HCT116 (cell line): ENCODE measurements around the gene HPCA. TPM values are rescaled to one million over a fixed set of nuclear protein-coding genes. Genes with fewer than 3 reads are reported as not detected.

Experiments used
- ATAC-seq: fragments of 200-7000 bp; cut with Tn5 transposase; 2 replicates; pipeline ENCODE4 v1.9.1; 2020; ENCODE audit warnings: mild to moderate bottlenecking, moderate library complexity
- BruUV-seq: library from RNA; stranded (reverse); fragments of 400-500 nt; replicated peaks from 2 replicates; lab custom pipeline; 2021; lab: Mats Ljungman, UMichigan
- CTCF ChIA-PET: fragments of 300-600 bp; sonication (Branson Sonifier 250); formaldehyde crosslinking; loops from one replicate; lab custom pipeline; 2021; ENCODE audit warnings: antibody characterized with exemption; lab: Charles Lee
- POLR2A ChIA-PET: fragments of 300-600, 350-600 bp; sonication (Branson Sonifier 250); formaldehyde crosslinking; loops from one replicate; lab custom pipeline; 2021; ENCODE audit warnings: antibody characterized with exemption; lab: Charles Lee
- RAD21 ChIA-PET, 2 experiments: fragments of 300-600 bp; sonication (Branson Sonifier 250); formaldehyde crosslinking; loops; one replicate each; lab custom pipeline; 2023; ENCODE audit warnings: low total read pairs in 2 of 2; ENCODE audit not compliant: uncharacterized antibody in 2 of 2, unreplicated experiment in 2 of 2, low non-redundant PET in 1 of 2; lab: Charles Lee
- DNase-seq: peaks from one replicate; pipeline ENCODE4 v3.0.0-alpha.2; 2010; ENCODE audit warnings: low read depth, low spot score
- H2AFZ ChIP-seq: fragments of 200-600 bp; shearing (Covaris generic), sonication (generic); 2 replicates; pipeline ENCODE4 v1.6.1; 2017; ENCODE audit warnings: low read depth, mixed run types, mixed read lengths, antibody characterized with exemption, low read length; ENCODE audit not compliant: poor library complexity, severe bottlenecking
- H3K27ac ChIP-seq: 2 replicates; pipeline ENCODE4 v1.5.1; 2012; ENCODE audit warnings: low read depth, low read length
- H3K27me3 ChIP-seq: fragments of 200-600 bp; sonication (generic); 2 replicates; pipeline ENCODE4 v1.6.1; 2016; ENCODE audit warnings: mixed run types, low read length, mixed read lengths; ENCODE audit not compliant: insufficient read depth
- H3K36me3 ChIP-seq, 2 experiments: fragments of 200-500 bp in 1 of 2; fragments of 200-600 bp in 1 of 2; sonication (Bioruptor generic) in 1 of 2; sonication (generic) in 1 of 2; 2 replicates each; pipeline versions ENCODE4 v1.5.1 to v1.6.1; 2014 to 2016; ENCODE audit warnings: low read length in 2 of 2, inconsistent platforms in 1 of 2, mixed read lengths in 1 of 2, mixed run types in 1 of 2; ENCODE audit not compliant: insufficient read depth in 2 of 2, control insufficient read depth in 1 of 2
- H3K4me1 ChIP-seq, 2 experiments: fragments of 200-600 bp in 1 of 2; sonication (generic) in 1 of 2; 2 replicates each; pipeline versions ENCODE4 v1.5.1 to v1.6.1; 2012 to 2017; ENCODE audit warnings: low read length in 2 of 2, inconsistent platforms in 1 of 2, mild to moderate bottlenecking in 1 of 2, mixed read lengths in 1 of 2, mixed run types in 1 of 2, moderate library complexity in 1 of 2; ENCODE audit not compliant: insufficient read depth in 2 of 2, control insufficient read depth in 1 of 2
- H3K4me2 ChIP-seq: fragments of 200-600 bp; sonication (generic); 2 replicates; pipeline ENCODE4 v1.6.1; 2017; ENCODE audit warnings: mixed run types, low read length, mixed read lengths
- H3K4me3 ChIP-seq, 2 experiments: fragments of 200-600 bp in 1 of 2; sonication (generic) in 1 of 2; replicated peaks in 1 of 2; 2 replicates each; pipeline ENCODE4 v1.5.1; 2011 to 2016; ENCODE audit warnings: low read length in 2 of 2, control low read depth in 1 of 2, low read depth in 1 of 2, mild to moderate bottlenecking in 1 of 2, mixed read lengths in 1 of 2, mixed run types in 1 of 2
- H3K79me2 ChIP-seq: fragments of 200-600 bp; sonication (generic); 2 replicates; pipeline ENCODE4 v1.6.1; 2017; ENCODE audit warnings: mild to moderate bottlenecking, mixed run types, low read length, moderate library complexity, mixed read lengths; ENCODE audit not compliant: insufficient read depth
- H3K9ac ChIP-seq: fragments of 200-600 bp; sonication (generic); 2 replicates; pipeline ENCODE4 v1.6.1; 2016; ENCODE audit warnings: low read length, mixed read lengths
- H3K9me2 ChIP-seq: fragments of 200-600 bp; sonication (generic), shearing (Covaris generic); 2 replicates; pipeline ENCODE4 v1.6.1; 2017; ENCODE audit warnings: mixed run types, mild to moderate bottlenecking, moderate library complexity; ENCODE audit not compliant: insufficient read depth
- H3K9me3 ChIP-seq, 2 experiments: fragments of 200-500 bp in 1 of 2; fragments of 200-600 bp in 1 of 2; sonication (Bioruptor generic) in 1 of 2; sonication (generic) in 1 of 2; 2 replicates each; pipeline ENCODE4 v1.6.1; 2014 to 2017; ENCODE audit warnings: low read length in 2 of 2, mixed read lengths in 2 of 2, inconsistent platforms in 1 of 2, low read depth in 1 of 2, mild to moderate bottlenecking in 1 of 2, mixed run types in 1 of 2, moderate library complexity in 1 of 2; ENCODE audit not compliant: control insufficient read depth in 1 of 2, insufficient read depth in 1 of 2
- H4K20me1 ChIP-seq: fragments of 200-600 bp; sonication (generic), shearing (Covaris generic); 2 replicates; pipeline ENCODE4 v1.6.1; 2017; ENCODE audit warnings: mixed run types, mild to moderate bottlenecking, moderate library complexity; ENCODE audit not compliant: insufficient read depth
- CEBPB ChIP-seq: IDR thresholded peaks from 2 replicates; pipeline ENCODE4 v1.6.1; 2012; ENCODE audit warnings: low read depth
- ELF1 ChIP-seq: IDR thresholded peaks from 2 replicates; pipeline ENCODE4 v1.6.1; 2012; ENCODE audit warnings: low read depth, borderline replicate concordance
- EZH2 ChIP-seq: fragments of 200-600 bp; sonication (generic); IDR thresholded peaks from 2 replicates; pipeline ENCODE4 v1.6.1; 2017; ENCODE audit warnings: antibody characterized with exemption, mixed run types
- JUND ChIP-seq: IDR thresholded peaks from 2 replicates; pipeline ENCODE4 v1.6.1; 2012
- POLR2A ChIP-seq: IDR thresholded peaks from 2 replicates; pipeline ENCODE4 v1.7.0; 2011; ENCODE audit warnings: borderline replicate concordance; ENCODE audit not compliant: insufficient read depth, insufficient read length; ENCODE audit errors: extremely low read depth
- POLR2AphosphoS5 ChIP-seq: IDR thresholded peaks from 2 replicates; pipeline ENCODE4 v1.6.1; 2011; ENCODE audit warnings: mild to moderate bottlenecking, low read depth, low read length, moderate library complexity
- SIN3A ChIP-seq: IDR thresholded peaks from 2 replicates; pipeline ENCODE4 v1.6.1; 2012; ENCODE audit warnings: low read depth
- SRF ChIP-seq: IDR thresholded peaks from 2 replicates; pipeline ENCODE4 v1.6.1; 2012; ENCODE audit warnings: low read depth
- YY1 ChIP-seq: IDR thresholded peaks from 2 replicates; pipeline ENCODE4 v1.6.1; 2011; ENCODE audit warnings: low read length, low read depth, moderate library complexity, mild to moderate bottlenecking; ENCODE audit not compliant: insufficient replicate concordance; ENCODE audit errors: extremely low read depth
- ZFX ChIP-seq: fragments of 450-650 bp; IDR thresholded peaks from 2 replicates; pipeline ENCODE4 v1.6.1; 2017
- intact Hi-C: fragments of 100-400 bp; cut with micrococcal nuclease; formaldehyde crosslinking; loops from 2 replicates; pipeline ENCODE4 v1.10.0; 2022
- total RNA-seq: library from RNA; stranded (reverse); gene quantifications from one replicate; pipeline ENCODE4 v1.2.1, GENCODE V29; 2021; ENCODE audit not compliant: unreplicated experiment
- TF ChIP-seq, protein P1 (sequence below): IDR thresholded peaks from 2 replicates; pipeline ENCODE4 v1.6.1; 2011; ENCODE audit warnings: mild to moderate bottlenecking, low read length, moderate library complexity; ENCODE audit not compliant: insufficient replicate concordance; ENCODE audit errors: extremely low read depth
- TF ChIP-seq, protein P2 (sequence below): IDR thresholded peaks from 2 replicates; pipeline ENCODE4 v1.6.1; 2012

HPCA gene
- total RNA-seq, 1 experiment from 2014 or later: 0.15 TPM

DNA sequence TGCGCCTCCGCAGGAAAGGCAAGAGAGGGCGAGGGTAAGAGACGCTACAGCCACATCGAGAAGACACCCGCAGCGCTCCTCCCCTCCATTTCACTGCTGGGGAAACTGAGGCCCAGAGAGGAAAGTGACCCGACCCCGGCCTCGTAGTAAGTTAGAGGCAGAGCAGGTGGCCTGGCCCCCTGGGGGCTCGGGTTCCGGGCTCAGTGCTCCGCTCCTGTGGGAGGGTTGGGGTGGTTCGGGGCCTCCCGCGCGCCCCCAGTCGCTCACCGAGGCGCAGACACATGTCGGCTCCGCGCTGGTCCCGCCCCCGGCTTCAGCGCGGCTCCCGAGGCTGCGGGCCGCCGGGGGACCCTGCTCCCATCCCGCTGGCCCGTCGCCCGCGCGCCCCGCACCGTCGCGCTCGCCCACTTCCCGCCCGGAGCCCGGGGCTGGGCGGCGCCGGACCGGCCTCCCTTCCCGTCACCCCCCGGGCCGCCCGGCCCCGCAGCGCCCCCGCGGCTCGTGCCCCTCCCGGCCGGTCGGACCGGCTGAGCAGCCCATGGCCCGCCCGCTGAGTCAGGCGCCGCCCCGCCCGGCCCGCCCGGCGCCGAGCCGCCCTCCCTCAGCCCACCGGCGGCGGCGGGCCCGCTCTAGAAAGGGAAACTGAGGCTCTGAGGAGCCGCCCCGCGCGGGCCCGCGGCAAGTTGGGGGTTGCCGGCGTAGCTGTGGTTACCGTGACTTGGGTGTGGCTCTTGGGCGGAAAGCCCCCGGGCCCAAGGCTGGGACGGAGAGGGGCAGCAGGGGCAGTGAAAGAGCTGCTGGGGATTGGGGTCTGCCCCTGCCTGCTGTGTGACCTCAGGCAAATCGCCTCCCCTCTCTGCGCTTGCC, 14.9 kb downstream of the HPCA start, which contains the start of gene TMEM54:
Gene TMEM54, minus strand, starts transcription at position 434 of the 867 bp plus-strand sequence. Its CDS starts 151 bp downstream, at position 283.
- intact Hi-C loops: loop anchor here (10.0 kb wide), 1 partner anchor 154 kb away; no protein-coding TSS in a partner anchor

DNA sequence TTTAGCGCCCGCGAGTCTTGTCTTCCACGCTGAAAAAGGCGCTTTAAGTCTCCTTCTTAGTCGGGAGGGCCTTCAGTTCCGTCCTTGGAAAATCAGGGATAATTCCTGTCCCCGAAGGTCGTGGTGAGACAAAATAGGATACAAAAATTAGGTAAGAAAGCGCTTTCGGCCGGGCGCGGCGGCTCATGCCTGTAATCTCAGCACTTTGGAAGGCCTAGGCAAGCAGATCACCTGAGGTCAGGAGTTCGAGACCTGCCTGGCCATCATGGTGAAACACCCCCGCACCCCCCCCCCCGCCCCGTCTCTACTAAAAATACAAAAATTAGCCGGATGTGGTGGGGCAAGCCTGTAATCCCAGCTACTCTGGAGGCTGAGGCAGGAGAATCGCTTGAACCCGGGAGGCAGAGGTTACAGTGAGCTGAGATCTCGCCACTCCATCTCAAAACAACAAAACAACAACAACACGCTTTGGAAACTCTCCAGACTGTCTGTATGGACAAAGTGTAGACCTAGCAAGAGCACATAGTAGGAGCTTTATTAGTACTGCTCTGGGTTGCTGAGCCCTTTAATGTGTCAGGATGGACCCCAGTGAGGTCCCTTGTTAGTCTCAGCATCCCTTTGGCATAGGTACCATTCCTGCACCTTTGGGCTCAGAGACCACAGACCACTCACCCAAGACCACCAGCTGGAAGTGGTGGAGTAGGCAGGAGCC, 15.7 kb downstream of the HPCA start:
- H3K4me2 ChIP-seq: peak overlapping the region; percentile 89
- BruUV-seq: no TSS peak
- H2AFZ ChIP-seq: no peak overlapping the region
- H3K27me3 ChIP-seq: no peaks in the 10 kb centered on the region
- H3K27ac ChIP-seq: peak overlapping the region; percentile 71
- H3K4me3 ChIP-seq: peak overlapping the region; percentile 65 to 68
- ATAC-seq: no peak
- CTCF ChIA-PET: no interaction called here
- intact Hi-C loops: loop anchor here (10.0 kb wide), 1 partner anchor 153 kb away; no protein-coding TSS in a partner anchor
- RAD21 ChIA-PET: no interaction called here
- POLR2A ChIA-PET: no interaction called here
- no peak for DNase-seq
- no peaks in the 10 kb centered on the region for H4K20me1 ChIP-seq
- peak overlapping the region; percentile 70 for H3K9ac ChIP-seq
- no peaks in the 10 kb centered on the region for H3K9me3 ChIP-seq
- H3K4me1 ChIP-seq: peaks cover 19 to 32% of the 10 kb centered on the region in 2 experiments; a peak in 3 of 4 replicates
- H3K36me3 ChIP-seq: peaks cover 0 to 7% of the 10 kb centered on the region in 2 experiments; a peak in 2 of 4 replicates
- H3K79me2 ChIP-seq: peaks cover 6% of the 10 kb centered on the region; the same call in 1 of the 2 replicates
- H3K9me2 ChIP-seq: no peaks in the 10 kb centered on the region
- TF ChIP-seq POLR2A (no peak), ELF1 (no peak), JUND (no peak), SRF (no peak), SIN3A (no peak), CEBPB (no peak), ZFX (no peak), EZH2 (no peak)
- TF ChIP-seq, protein P1, sequence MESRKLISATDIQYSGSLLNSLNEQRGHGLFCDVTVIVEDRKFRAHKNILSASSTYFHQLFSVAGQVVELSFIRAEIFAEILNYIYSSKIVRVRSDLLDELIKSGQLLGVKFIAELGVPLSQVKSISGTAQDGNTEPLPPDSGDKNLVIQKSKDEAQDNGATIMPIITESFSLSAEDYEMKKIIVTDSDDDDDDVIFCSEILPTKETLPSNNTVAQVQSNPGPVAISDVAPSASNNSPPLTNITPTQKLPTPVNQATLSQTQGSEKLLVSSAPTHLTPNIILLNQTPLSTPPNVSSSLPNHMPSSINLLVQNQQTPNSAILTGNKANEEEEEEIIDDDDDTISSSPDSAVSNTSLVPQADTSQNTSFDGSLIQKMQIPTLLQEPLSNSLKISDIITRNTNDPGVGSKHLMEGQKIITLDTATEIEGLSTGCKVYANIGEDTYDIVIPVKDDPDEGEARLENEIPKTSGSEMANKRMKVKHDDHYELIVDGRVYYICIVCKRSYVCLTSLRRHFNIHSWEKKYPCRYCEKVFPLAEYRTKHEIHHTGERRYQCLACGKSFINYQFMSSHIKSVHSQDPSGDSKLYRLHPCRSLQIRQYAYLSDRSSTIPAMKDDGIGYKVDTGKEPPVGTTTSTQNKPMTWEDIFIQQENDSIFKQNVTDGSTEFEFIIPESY: no peak
- TF ChIP-seq, protein P2, sequence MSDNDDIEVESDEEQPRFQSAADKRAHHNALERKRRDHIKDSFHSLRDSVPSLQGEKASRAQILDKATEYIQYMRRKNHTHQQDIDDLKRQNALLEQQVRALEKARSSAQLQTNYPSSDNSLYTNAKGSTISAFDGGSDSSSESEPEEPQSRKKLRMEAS: no peak

More for the DNA sequence above, 14.9 kb downstream of the HPCA start, which contains the start of gene TMEM54:
- Histone ChIP-seq H3K36me3 (peaks cover 0 to 8% of the 10 kb centered on the region in 2 experiments; a peak in 2 of 4 replicates), H3K27me3 (no peaks in the 10 kb centered on the region), H3K9ac (peak within 1 kb of the TSS; percentile 81), H3K9me2 (no peaks in the 10 kb centered on the region), H3K79me2 (peaks cover 6% of the 10 kb centered on the region; the same call in 1 of the 2 replicates), H2AFZ (no peak within 1 kb of the TSS), H3K27ac (peak within 1 kb of the TSS; percentile 71), H3K4me3 (peak within 1 kb of the TSS; percentile 68 to 83), H3K4me1 (peaks cover 19 to 32% of the 10 kb centered on the region in 2 experiments; a peak in 3 of 4 replicates), H4K20me1 (no peaks in the 10 kb centered on the region), H3K9me3 (no peaks in the 10 kb centered on the region), H3K4me2 (peak within 1 kb of the TSS; percentile 89)
- DNase-seq (no peak), ATAC-seq (peak; percentile 83)
- POLR2A ChIA-PET: no interaction called here
- TF ChIP-seq POLR2AphosphoS5 (peak; percentile 77), POLR2A (peak; percentile 18), YY1 (peak; percentile 35), ZFX (peak; percentile 51), SIN3A (no peak; the same call in 1 of the 2 replicates), CEBPB (no peak), SRF (no peak)
- TF ChIP-seq, protein P2: peak; percentile 51
- no TSS peak for BruUV-seq
- RAD21 ChIA-PET: no interaction called here
- CTCF ChIA-PET: no interaction called here
